Suppressor macrophage treated with lipopolysaccharide for 1 hour (primary cell): ENCODE data around the gene EGLN2.
"Not testable (repeated sequence)": the region's sequence is repeated elsewhere in the genome, so short reads cannot be mapped to it uniquely, and the experiment has no call there.

Experiments
- DNase-seq, 3 donors: peaks; one replicate each; pipeline ENCODE4 v3.0.0-alpha.2; 2020 to 2022

Gene EGLN2

DNA sequence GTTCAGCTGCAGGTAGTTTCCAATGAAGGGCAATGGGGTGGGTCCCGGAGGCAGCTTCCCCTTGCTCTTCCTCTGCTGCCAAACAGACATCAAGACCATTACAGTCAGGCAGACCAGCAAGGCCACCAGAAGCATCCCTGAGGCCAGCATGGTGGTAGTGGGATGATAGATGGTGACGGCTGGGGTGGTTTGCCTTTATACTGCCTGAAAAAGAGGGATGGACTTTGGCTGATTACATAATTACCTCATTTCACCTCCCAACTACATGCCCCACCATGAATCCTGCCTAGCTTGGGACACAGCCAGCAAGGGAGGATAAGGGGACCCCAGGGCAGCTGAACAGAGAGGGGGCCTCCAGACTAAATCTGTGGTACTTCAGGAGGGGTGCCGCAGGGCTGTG is 51.3 kb downstream of the EGLN2 start, which contains the start of gene CYP2A6:
Gene CYP2A6 (minus strand): TSS at position 171 of the 400 bp plus-strand sequence. CDS start 21 bp downstream, at position 150.
- not testable (repeated sequence) for DNase-seq

DNA sequence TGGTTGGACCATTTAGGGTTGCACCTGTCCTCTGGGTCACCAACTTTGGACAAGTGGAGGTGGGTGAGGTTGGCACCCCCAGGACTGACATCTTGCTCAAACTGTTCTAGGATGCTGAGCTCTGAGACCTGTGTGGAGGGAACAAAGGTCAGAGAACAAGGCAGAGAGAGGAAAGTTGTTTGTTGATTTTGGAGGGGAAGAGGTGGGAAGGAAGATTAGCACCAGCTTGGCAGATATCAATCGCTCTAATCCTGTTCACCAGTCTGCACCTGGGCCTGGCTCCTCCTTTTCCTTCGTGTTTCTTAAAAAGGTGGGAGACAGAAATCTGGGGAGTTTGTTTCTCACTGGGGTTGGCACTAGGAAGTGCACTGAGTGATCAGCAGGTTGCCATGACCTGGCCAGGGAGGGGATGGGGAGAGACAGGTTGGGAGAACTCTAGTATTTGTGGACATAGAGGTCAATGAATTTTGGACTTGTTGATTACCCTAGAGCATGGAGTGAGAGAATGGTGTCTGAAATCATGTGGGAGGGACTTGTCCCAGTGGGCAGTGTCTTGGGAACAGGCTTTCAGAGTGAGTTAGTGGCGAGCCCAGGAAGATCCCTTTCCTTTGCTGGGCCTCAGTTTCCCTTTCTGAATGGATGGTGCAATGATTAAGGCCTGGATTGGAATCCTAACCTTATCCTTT is 53.6 kb downstream of the EGLN2 start:
- DNase-seq, result not testable (repeated sequence)
